ENCODE measurements around the gene PHF14. TPM values are rescaled to one million over a fixed set of nuclear protein-coding genes. Genes with fewer than 3 reads are reported as not detected.

The PHF14 gene
- total and polyA plus RNA-seq, 4 donors = 6.9 to 24.4 (median 15.3) TPM

DNA sequence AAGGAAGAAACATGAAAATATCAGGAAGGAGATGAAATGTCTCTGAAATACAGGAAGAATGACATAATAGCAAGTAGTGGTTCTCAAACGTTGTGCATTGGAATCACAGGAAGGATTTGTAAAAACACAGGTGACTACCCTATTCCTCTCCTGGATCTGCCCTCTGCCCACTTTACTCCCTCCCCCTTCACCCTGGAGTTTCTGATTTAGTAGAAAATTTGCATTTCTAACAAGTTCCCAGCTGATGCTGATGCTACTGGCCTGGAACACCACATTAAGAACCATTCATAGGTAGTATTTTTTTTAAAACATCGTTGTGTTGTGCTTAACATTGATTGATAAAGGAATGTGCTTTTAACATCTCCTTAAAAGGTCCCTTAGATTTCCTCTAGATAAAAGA lies 130.9 kb downstream of the PHF14 start:
- no peaks in the 10 kb centered on the region for H3K36me3 ChIP-seq (ENCODE audit: control insufficient read depth in 4 of 4, insufficient read depth in 3 of 4, low read depth in 1 of 4, low read length in 3 of 4)
- no peak overlapping the region for H3K9ac ChIP-seq (ENCODE audit: low read depth in 1 of 2, low read length in 2 of 2)
- no peaks in the 10 kb centered on the region for H3K27me3 ChIP-seq (ENCODE audit: control insufficient read depth in 4 of 4, insufficient read depth in 4 of 4, low read length in 3 of 4)
- no peak overlapping the region for H3K4me3 ChIP-seq (ENCODE audit: low read depth in 1 of 3, low read length in 3 of 3)
- no peak for DNase-seq (ENCODE audit: low spot score)
- WGBS = 75% methylated on average over 2 of the region's 2 CpGs
- H3K4me1 ChIP-seq (ENCODE audit: control insufficient read depth in 4 of 4, insufficient read depth in 4 of 4, low read length in 3 of 4) = no peaks in the 10 kb centered on the region
- TF ChIP-seq TAF1 (conservative IDR thresholded peaks at IDR 0.05) (no peak), SP1 (IDR thresholded peaks at IDR 0.05) (no peak), NR2F2 (IDR thresholded peaks at IDR 0.05) (no peak), GABPA (IDR thresholded peaks at IDR 0.05 in 1 of 2, conservative IDR thresholded peaks at IDR 0.05 in 1 of 2) (no peak), FOXA1 (IDR thresholded peaks at IDR 0.05) (no peak), FOXA2 (IDR thresholded peaks at IDR 0.05) (no peak), HNF4A (conservative IDR thresholded peaks at IDR 0.05) (no peak), EGR1 (IDR thresholded peaks at IDR 0.05; ENCODE audit: low read depth in 2 of 2) (no peak), RAD21 (IDR thresholded peaks at IDR 0.05) (no peak), JUND (IDR thresholded peaks at IDR 0.05) (no peak), HNF4G (IDR thresholded peaks at IDR 0.05) (no peak), RXRA (IDR thresholded peaks at IDR 0.05) (no peak), YY1 (IDR thresholded peaks at IDR 0.05) (no peak)
- TF ChIP-seq, protein P1, sequence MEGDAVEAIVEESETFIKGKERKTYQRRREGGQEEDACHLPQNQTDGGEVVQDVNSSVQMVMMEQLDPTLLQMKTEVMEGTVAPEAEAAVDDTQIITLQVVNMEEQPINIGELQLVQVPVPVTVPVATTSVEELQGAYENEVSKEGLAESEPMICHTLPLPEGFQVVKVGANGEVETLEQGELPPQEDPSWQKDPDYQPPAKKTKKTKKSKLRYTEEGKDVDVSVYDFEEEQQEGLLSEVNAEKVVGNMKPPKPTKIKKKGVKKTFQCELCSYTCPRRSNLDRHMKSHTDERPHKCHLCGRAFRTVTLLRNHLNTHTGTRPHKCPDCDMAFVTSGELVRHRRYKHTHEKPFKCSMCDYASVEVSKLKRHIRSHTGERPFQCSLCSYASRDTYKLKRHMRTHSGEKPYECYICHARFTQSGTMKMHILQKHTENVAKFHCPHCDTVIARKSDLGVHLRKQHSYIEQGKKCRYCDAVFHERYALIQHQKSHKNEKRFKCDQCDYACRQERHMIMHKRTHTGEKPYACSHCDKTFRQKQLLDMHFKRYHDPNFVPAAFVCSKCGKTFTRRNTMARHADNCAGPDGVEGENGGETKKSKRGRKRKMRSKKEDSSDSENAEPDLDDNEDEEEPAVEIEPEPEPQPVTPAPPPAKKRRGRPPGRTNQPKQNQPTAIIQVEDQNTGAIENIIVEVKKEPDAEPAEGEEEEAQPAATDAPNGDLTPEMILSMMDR (IDR thresholded peaks at IDR 0.05; ENCODE audit: low read depth, low read length, missing input control) = no peak
- TF ChIP-seq, protein P2, sequence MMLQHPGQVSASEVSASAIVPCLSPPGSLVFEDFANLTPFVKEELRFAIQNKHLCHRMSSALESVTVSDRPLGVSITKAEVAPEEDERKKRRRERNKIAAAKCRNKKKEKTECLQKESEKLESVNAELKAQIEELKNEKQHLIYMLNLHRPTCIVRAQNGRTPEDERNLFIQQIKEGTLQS (IDR thresholded peaks at IDR 0.05) = no peak
- TF ChIP-seq, protein P3, sequence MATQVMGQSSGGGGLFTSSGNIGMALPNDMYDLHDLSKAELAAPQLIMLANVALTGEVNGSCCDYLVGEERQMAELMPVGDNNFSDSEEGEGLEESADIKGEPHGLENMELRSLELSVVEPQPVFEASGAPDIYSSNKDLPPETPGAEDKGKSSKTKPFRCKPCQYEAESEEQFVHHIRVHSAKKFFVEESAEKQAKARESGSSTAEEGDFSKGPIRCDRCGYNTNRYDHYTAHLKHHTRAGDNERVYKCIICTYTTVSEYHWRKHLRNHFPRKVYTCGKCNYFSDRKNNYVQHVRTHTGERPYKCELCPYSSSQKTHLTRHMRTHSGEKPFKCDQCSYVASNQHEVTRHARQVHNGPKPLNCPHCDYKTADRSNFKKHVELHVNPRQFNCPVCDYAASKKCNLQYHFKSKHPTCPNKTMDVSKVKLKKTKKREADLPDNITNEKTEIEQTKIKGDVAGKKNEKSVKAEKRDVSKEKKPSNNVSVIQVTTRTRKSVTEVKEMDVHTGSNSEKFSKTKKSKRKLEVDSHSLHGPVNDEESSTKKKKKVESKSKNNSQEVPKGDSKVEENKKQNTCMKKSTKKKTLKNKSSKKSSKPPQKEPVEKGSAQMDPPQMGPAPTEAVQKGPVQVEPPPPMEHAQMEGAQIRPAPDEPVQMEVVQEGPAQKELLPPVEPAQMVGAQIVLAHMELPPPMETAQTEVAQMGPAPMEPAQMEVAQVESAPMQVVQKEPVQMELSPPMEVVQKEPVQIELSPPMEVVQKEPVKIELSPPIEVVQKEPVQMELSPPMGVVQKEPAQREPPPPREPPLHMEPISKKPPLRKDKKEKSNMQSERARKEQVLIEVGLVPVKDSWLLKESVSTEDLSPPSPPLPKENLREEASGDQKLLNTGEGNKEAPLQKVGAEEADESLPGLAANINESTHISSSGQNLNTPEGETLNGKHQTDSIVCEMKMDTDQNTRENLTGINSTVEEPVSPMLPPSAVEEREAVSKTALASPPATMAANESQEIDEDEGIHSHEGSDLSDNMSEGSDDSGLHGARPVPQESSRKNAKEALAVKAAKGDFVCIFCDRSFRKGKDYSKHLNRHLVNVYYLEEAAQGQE (IDR thresholded peaks at IDR 0.05) = no peak
- TF ChIP-seq, protein P4, sequence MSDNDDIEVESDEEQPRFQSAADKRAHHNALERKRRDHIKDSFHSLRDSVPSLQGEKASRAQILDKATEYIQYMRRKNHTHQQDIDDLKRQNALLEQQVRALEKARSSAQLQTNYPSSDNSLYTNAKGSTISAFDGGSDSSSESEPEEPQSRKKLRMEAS (IDR thresholded peaks at IDR 0.05) = no peak
- TF ChIP-seq, protein P5, sequence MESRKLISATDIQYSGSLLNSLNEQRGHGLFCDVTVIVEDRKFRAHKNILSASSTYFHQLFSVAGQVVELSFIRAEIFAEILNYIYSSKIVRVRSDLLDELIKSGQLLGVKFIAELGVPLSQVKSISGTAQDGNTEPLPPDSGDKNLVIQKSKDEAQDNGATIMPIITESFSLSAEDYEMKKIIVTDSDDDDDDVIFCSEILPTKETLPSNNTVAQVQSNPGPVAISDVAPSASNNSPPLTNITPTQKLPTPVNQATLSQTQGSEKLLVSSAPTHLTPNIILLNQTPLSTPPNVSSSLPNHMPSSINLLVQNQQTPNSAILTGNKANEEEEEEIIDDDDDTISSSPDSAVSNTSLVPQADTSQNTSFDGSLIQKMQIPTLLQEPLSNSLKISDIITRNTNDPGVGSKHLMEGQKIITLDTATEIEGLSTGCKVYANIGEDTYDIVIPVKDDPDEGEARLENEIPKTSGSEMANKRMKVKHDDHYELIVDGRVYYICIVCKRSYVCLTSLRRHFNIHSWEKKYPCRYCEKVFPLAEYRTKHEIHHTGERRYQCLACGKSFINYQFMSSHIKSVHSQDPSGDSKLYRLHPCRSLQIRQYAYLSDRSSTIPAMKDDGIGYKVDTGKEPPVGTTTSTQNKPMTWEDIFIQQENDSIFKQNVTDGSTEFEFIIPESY (IDR thresholded peaks at IDR 0.05) = no peak
- no peaks in the 10 kb centered on the region for H3K9me3 ChIP-seq (ENCODE audit: control insufficient read depth in 4 of 4, low read length in 3 of 4)
- no peak overlapping the region for H3K27ac ChIP-seq (ENCODE audit: low read depth in 1 of 2, low read length in 2 of 2)
